HG03521 (cell line): ENCODE measurements around the gene QRFP.

ENCODE experiments used
- ATAC-seq: cut with Tn5 transposase; IDR thresholded peaks from one replicate; pipeline ENCODE4 v1.9.1; 2021; ENCODE audit warnings: mild to moderate bottlenecking, moderate library complexity; ENCODE audit not compliant: unreplicated experiment

The QRFP gene

GRCh38 chr9:130905902-130906734 is 9.5 kb upstream of the QRFP start:
- no peak for ATAC-seq

DNA sequence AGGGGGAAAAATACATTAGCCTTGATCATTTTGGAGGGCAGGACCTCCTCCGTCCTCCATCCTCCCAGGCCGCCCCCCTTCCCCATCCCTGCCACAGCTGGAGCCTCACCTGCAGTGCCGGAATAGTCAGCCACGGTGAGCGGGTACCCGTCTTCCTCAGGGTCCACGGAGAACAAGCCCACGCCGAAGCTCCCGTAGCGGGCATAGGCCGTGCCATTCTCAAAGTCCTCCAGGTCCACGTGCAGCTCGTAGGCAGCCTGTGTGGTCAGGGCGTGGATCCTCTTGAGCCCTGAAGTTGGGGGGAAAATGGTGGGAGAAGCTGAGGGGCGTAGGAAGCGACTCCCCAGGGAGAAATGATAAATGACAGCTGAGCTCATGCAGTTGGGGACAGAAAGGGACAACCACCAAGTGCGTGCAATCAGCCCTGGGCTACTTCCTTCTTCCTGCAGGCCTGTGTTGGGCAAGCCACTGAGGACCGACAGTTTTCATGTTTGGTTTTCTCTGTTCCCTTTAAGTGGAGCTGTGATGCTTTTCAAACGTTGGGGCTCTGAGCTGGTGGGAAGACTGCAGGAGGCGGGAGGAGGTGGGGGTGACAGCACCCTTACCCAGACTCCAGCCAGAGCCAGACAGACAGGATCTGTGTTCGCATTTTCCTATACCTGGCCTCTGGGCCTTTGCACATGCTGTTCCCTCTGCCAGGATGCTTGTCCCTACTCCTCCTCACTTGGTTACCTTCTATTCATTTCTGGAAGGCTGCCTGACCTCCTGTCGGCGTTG is 8.7 kb upstream of the QRFP start:
- ATAC-seq, result no peak

DNA sequence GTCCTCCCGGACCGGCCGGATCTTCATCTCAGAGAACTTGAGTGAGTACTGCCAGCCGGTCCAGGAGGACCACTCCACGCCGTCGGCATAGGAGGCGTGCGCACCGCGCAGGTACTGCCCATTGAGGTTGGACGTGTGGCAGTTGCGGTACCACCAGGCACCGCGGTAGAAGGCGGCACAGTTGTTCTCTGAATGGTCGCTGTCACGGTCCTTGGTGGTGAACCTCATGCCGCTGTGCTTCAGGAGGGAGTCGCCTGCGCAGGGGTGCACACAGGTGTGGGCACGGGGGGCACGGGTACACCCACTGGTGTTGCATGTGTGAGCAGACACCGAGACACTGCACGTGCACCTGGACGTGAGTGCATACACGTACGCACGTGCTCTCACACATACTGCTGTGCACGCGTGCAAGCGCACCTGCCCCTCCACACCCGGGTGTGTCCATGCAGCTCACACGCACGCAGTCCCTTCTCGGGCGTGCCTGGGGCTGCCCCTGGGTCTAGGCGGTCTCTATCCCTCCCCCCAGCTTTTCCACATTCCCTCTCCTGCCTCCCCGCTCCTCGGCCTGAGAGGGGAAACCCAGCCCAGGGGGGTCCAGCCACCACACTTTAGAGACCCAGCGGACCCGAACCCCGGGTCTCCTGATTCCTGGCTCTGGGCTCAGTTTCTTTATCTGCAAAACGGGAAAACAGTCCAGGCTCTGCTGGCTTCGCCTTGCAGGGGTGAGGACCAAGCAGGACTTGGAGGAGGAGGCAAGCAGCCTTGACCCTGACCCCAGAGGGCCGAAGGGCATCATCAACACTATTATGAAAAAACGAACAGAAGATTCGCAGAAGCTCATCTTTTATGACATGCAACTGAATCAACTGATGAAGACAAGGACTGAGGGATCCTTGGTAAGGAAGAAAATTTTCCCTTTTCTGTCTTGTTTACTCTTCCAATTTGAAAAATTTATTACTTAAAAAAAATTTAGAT is 7.7 kb upstream of the QRFP start:
- ATAC-seq, result no peak

GRCh38 chr9:130903194-130904069 is 6.8 kb upstream of the QRFP start:
- ATAC-seq, result no peak

DNA sequence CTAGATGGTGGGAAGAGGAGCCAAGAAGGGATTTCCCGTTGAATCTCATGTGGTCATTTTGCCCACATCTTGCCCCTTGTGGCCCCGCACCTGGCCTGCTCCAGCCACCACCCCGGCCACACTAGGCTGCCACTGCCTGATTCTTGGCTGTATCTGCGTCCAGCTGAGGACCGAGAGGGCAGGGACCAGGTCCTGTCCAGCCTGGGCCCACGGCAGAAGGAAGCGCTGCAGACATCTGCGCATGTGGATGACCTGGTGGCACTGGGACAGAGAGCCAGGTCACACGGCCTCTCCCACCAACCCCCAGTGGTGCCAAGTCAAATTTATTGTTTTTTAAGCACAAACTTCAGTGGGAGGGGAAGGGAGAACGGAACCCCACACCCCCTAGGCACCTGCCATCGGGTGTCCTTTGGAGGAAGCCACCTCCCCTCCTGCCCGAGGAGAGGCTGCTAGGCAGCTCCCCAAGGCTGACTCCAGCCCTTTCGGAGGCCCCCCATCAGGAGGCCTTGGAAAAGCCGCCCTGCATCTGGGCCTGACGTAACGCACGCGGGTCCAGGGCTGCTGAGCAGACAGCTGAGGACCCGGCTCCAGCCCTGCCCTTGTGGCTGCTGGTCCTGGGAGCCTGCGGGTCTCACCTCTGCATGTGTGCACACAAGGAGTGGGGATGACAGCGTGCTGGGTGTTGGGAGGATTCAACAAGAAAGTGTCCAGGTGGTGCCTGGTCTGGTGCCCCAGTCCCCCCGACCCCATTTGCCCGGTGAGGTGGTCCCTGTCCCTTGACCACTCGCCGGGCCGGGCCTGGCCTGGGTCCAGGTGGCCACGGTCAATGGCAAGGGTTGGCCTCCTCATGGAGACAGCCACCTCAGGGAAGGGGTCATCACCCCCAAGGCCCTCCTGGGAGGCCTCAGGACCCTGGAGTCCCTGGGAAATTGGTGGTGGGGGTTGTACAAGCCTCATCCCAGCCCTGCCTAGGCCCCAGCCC is 5.9 kb upstream of the QRFP start:
- ATAC-seq, result no peak

- no peak for ATAC-seq
Observed at GRCh38 chr9:130901498-130902203, 5.0 kb upstream of the QRFP start.

GRCh38 chr9:130900701-130901497 is 4.3 kb upstream of the QRFP start:
- ATAC-seq, result no peak

DNA sequence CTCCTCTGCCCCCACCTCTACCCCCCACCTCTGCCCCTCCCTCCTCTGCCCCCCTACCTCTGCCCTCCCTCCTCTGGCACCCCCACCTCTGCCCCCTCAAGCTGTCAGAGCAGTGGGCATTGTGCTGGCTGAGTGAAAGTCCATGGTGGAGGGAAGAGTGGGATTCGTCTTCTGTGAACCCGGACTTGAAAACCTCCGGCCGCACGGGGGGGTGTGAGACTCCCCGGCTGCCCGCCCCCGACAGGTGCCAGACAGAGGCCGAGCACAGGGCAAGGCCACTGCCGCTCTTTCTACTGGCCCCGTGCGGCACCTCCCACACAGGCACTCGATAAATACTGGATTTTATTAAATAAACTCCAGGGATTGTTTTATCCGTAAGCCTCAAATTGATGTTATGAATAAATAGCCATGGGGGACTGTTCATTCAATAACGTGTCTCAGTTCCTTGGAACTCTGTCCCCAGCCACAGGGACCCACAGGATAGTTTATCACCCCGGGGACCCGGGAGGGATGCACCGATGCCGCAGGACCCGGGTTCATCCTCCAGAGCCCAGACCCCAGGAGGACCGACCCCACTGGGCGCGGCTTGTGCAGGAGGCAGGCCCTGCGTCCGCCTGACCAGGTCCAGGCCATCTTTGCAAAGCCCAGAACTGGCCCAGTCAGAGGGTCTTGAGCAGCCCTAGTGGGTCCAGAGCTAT is 2.6 kb upstream of the QRFP start:
- no peak for ATAC-seq

DNA sequence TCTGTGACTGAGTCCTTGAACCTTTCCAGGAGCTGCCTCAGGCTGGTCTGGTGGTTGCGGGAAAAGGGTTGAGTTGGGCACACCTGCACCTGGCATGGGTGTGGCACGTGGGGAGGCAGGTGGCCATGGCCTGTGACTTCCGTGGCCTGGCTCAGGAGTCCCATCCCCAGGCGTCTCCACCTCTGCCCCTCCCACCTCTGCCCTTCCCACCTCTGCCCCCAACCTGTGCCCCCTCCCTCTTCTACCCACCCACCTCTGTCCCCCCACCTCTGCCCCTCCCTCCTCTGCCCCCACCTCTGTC is 1.9 kb upstream of the QRFP start:
- no peak for ATAC-seq

- ATAC-seq, result no peak
Observed at GRCh38 chr9:130897848-130898551, 1.4 kb upstream of the QRFP start.

GRCh38 chr9:130897105-130897751 is 616 bp upstream of the QRFP start:
- ATAC-seq, result no peak

DNA sequence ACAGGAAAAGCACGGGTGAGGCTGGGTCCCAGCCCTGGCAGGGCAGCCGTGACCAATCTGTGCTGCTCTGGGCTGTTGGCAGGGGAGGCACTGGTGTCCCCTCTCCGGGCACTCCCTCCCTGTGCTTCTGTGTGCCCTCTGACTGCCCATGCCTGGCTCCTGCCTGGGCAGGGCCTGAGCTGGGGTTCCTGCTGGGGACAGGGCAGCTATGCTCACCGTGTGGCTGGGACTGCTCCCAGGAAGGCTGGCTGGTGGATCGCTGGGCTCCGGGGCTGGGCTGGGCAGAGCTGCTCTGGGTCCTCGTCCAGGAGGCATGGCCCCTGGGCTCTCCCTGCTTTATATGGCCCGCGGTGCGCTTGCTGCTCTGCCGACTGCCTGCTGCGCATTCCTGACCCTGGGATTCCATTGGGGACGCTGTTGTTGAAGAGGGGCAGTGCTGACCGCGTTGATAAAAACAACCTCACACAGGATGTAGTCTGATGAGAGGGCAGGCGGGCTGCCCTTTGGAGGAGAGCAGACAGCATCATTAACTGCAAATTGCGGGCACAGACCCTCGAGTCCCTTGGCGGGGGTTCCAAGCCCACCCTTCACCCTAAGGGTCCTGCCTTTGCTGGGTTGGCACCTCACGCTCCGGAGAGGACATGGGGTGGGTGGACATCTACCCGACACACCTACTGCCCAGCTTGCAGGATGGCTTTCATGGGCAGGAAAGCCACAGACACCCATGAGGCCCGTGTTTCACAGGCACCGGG is 955 bp downstream of the QRFP start:
- no peak for ATAC-seq

GRCh38 chr9:130895038-130895437 is 1.6 kb downstream of the QRFP start:
- no peak for ATAC-seq

DNA sequence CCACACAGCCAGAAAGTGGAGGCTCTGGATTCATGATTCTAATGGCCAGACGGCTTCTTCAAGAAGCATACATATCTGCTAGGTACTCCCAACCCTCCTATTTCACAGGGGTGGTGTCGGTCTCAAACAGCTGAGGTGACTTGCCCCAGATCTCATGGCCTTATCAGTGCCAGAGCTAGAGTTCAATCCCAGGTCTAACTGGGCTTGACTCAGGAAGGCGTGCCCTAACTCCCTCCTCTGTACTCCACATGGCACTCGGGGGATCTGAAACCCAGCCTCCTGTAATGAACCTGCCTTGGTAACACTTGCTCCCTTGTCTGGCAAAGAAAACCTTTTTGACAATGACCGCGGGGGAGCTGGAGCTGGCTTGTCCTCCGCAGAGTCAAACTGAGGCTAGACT is 2.1 kb downstream of the QRFP start:
- no peak for ATAC-seq
